Thyroid gland (tissue), 4 donors: ENCODE measurements around the gene KRT40.

Source experiments
- CTCF ChIP-seq, 6 experiments: fragments of 200-600 bp in 3 of 6; fragments of 450-650 bp in 3 of 6; sonication (generic) in 3 of 6; IDR thresholded peaks; one replicate each; pipeline ENCODE4 v1.5.1; 2016 to 2019; ENCODE audit warnings: antibody characterized with exemption in 6 of 6, mild to moderate bottlenecking in 2 of 6, inconsistent platforms in 1 of 6, moderate library complexity in 1 of 6
- POLR2A ChIP-seq, 2 donors: fragments of 450-650 bp; IDR thresholded peaks; one replicate each; pipeline ENCODE4 v1.6.1; 2017; ENCODE audit warnings: antibody characterized with exemption in 2 of 2, mild to moderate bottlenecking in 2 of 2, moderate library complexity in 1 of 2

- TF ChIP-seq CTCF (IDR thresholded peaks at IDR 0.05): no peak
- no peak for TF ChIP-seq POLR2A (IDR thresholded peaks at IDR 0.05)
Observed at GRCh38 chr17:40975516-40975915, 8.6 kb downstream of the KRT40 start.
